Epithelial cell of prostate (primary cell): Measurements from ENCODE around the gene POU5F1.
"Not testable (repeated sequence)": the region's sequence is repeated elsewhere in the genome, so short reads cannot be mapped to it uniquely, and the experiment has no call there.

Experiments used
- DNase-seq: peaks from one replicate; pipeline ENCODE4 v3.0.0-alpha.2; 2011; ENCODE audit warnings: low read depth, low spot score
- H3K27ac ChIP-seq: fragments of 450-650 bp; 2 replicates; pipeline ENCODE4 v1.5.1; 2017; ENCODE audit warnings: mild to moderate bottlenecking

Gene POU5F1

DNA sequence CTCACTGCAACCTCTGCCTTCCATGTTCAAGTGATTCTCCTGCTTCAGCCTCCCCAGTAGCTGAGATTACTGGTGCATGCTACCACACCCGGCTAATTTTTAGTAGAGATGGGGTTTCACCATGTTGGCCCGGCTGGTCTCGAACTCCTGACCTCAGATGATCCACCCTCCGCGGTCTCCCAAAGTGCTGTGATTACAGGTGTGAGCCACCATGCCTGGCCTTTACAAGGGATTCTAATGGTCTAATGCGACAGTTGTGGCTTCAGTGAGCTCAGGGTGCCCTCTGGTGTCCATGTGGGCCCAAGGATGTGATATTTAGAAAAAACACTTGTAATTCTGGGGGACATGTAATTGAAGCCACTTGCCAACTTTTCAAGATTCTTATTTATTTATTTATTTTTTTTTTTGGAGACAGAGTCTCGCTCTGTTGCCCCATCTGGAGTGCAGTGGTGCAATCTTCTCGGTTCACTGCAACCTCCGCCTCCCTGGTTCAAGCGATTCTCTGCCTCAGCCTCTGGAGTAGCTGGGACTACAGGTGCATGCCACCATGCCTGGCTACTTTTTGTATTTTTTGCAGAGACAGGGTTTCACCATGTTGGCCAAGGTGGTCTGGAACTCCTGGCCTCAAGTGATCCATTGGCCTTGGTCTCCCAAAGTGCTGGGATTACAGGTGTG, 22.1 kb upstream of the POU5F1 start:
- DNase-seq, H3K27ac ChIP-seq: not testable (repeated sequence)

DNA sequence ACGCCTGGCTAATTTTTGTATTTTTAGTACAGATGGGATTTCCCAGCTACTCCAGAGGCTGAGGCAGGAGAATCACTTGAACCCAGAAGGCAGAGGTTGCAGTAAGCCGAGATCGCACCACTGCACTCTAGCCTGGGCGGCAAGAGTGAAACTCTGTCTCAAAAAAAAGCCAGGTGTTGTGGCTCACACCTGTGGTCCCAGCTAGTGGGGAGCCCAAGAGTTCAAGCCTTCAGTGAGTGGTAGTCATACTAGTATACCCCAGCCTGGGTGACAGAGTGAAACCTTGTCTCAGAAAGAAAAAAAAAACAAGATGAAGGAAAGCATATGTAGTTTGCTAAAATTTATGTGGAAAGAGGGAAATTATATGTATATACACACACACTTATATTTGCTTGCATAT, 20.0 kb upstream of the POU5F1 start:
- no peak for DNase-seq
- no peak overlapping the region for H3K27ac ChIP-seq

DNA sequence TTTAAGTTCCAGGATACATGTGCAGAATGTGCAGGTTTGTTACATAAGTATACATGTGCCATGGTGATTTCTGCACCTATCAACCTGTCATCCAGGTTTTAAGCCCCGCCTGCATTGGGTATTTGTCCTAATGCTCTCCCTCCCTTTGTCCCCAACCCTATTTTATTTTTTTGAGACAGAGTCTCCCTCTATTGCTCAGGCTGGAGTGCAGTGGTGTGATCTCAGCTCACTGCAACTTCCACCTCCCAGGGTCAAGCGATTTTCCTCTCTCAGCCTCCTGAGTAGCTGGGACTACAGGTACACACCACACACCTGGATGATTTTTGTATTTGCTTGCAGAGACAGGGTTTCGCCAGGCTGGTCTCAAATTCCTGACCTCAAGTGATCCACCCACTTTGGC, 18.7 kb upstream of the POU5F1 start:
- not testable (repeated sequence) for DNase-seq, H3K27ac ChIP-seq

DNA sequence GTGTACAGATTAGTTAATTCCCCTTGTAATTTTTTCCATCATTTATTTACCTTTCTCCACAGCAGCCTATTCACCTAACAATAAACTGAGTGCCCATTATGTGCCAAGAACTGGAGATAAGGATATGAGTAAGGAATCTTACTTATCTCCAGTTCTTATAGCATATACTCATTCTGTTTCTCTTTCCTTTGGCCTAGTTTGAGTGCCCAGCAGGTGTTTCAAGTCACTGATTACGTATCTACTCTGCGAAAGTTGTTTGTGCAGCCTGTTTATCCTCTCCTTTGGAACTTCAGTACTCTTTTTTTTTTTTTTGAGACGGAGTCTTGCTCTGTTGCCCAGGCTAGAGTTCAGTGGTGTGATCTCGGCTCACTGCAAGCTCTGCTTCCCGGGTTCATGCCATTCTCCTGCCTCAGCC, 17.3 kb upstream of the POU5F1 start:
- no peak for DNase-seq
- H3K27ac ChIP-seq, result no peak overlapping the region

DNA sequence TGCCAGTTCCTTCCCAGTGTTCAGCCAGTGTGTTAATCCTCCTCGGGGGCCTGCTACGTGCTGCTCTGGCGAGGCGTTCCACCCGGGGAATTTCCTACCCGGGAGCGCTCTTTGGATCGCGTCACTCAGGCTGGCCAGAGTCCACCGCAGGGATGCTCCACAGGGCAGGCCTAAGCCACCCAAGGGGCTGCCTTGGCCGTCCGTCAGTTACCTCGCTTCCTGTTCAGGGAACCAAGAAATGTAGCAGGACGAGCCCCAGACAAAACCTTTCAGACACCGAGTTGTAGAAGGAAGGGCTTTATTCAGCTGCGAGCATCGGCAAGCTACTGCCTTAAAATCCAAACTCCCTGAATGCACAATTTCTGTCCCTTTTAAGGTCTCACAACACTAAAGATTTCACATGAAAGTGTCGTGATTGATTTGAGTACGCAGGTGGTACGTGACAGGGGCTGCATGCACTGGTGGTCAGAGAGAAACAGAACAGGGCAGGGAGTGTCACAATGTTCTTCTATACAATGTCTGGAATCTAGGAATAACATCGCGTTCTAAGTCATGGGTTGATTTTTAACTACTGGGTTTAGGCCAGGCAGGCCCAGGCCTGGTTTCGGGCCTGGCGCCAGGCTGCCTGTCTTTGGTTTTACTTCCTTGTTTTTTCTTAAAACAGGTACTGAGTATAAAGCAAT, 15.7 kb upstream of the POU5F1 start:
- H3K27ac ChIP-seq, result peak overlapping the region; percentile 90
- DNase-seq, result no peak

DNA sequence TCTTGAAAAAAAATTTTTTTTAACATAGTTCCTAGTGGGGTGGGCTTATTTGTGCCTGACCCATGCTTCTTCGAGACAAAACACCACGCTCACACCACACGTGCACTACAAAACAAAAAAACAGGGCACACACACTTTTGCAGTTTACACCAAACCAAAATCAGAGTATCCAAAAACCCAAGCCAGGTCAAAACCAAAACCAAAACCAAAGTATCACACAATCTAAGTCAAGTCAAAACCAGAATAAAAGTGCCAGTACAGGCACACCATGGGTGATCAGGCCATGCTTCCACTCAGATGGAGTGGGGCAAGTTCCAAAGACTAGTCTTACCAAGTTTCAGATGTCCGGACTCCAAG, 15.2 kb upstream of the POU5F1 start:
- DNase-seq, result not testable (repeated sequence)
- peak overlapping the region; percentile 90 for H3K27ac ChIP-seq

DNA sequence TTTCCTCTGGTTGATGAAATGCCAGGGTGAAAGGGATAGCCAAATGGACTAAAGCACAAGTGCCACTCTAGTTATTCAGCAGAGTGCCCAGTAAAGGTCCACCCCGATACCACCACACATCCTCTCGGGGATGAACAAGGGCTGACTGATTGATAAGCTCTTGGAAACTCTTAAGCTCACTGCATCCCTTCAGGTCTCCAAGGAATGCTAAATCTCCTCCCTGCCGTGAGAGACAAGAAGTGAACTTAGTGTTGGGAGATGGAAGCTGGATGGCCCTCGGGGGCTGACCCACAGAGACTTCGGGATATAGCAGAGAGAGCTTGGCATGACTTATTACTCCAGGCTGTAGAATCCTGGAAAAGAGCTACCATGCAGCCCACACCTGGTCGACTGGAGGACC, 13.4 kb upstream of the POU5F1 start:
- H3K27ac ChIP-seq, DNase-seq: not testable (repeated sequence)

DNA sequence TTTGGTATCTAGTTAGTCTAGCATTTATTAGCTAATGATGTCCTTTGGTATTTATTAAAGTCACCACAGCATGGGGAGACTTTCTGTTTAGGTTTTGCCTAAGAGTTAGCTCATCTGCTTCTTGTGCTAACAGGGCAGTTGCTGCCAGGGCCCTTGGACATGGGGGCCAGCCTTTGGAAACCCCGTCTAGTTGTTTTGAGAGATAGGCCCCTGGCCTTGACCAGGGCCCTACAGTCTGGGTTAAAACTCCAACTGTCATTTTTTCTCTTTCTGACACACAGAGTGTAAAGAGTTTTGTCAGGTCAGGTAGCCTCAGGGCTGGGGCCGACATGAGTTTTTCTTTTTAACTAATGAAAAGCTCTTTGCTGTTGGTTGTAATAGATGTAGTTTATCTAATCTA, 12.8 kb upstream of the POU5F1 start:
- H3K27ac ChIP-seq, DNase-seq: not testable (repeated sequence)

DNA sequence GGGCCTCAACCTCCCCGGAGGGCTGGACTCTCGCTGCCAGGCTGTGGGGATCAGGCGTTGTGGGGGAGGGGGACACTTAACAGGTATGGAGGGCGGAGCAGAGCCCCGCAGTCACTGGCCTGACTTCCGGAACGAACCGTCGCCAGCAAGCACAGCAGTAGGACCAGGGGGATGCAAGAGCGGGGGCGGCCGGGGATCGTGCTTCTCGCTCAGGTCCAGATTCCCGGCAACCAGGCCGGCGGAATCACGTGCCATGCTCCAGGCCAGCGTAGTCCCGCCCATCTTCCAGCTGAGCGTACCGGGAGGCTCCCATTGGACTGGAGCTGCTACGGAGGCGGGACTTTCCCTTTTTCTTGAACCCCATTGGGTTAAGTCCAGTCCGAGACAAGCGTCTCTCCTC, 10.0 kb upstream of the POU5F1 start:
- DNase-seq, result no peak
- no peak overlapping the region for H3K27ac ChIP-seq

DNA sequence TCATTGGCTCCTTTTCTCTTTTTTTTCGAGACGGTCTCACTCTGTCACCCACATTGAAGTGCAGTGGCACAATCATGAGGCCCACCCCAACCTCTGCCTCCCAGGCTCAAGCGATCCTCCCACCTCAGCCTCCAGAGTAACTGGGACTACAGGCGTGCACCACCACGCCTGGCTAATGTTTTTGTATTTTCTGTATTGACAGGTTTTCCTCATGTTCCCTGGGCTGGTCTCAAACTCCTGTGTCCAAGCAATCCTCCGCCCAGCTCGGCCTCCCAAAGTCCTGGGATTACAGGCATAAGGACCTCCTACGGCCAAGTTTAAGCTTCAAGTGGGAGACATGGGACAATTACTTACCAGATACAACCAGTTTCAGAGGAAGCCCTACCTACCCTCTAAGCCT, 9.4 kb upstream of the POU5F1 start:
- H3K27ac ChIP-seq, result no peak overlapping the region
- no peak for DNase-seq

DNA sequence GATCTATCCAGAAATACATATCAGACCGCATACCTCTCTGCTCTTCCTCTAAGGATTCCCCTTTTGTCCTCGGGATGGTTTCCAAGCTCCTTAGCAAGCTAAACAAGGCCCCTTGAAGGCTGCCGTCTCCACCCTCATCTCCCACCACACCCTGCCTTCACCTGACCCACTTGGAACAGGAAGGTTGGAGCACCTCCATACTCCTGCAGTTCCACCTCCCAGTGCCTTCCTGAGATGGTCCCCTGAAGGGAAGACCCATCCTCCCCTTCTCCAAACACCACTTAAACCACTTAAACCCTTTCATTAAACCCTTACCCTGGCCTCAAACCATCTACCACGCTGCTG, 8.5 kb upstream of the POU5F1 start:
- H3K27ac ChIP-seq, result peak overlapping the region; percentile 35
- no peak for DNase-seq

DNA sequence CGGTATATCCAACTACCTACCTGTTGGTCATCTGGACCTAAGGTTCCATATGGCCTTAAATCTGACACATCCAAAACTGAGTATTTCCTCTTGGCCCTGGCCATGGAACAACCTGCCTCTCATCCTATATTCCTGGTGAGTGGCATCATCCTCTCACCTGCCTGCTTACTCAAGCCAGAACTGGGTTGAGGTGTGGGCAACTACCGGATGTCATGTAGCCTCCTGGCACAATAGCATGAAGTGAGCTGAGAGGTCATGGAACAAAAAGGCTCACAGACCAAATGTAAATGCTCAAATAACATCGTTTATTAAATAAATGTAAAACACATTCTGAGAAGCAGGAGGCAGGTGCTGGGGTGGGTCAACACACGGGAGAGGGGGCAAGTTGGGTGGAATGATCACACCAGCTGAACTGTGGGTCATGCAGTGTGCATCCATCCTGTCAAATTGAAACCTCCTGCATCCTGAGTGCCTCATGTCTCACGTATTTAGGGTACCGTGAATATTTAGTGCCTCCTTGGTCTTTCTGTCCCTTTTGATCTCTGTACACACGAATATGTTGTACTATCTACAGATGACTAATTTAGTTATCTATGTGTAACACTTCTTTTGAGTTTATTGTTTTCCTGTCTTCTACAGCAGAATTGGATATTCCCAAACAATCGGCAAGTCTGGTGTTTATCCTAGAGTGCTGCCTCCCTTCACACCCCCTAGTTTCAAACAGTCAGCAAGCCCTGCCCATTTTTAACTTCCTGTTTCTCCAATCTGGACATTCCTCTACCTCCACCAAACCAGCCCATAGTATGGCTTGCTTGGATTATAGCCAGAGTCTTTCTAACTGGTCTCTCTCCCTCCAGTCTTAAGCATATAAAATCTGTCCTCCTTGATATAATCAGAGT, 7.9 kb upstream of the POU5F1 start:
- H3K27ac ChIP-seq, result peak overlapping the region; percentile 35
- no peak for DNase-seq

DNA sequence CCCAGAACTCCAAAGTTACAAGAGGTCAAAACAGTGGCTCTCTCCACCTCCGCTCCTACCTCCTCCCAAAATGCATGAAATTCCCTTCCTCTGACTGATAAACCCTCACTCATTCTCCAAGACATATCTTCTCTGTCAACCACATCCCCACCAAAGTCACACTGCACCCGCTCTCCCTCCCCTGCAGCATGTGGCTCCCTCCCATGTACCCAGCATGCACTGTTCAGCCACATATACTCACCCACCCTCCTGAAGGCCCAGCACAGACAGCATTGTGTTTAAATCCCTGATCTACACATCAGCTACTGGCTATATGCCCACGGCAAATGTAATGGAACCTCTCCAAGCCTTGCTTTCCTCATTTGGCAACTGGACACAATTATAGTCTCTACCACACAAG, 5.5 kb upstream of the POU5F1 start:
- DNase-seq, result no peak

DNA sequence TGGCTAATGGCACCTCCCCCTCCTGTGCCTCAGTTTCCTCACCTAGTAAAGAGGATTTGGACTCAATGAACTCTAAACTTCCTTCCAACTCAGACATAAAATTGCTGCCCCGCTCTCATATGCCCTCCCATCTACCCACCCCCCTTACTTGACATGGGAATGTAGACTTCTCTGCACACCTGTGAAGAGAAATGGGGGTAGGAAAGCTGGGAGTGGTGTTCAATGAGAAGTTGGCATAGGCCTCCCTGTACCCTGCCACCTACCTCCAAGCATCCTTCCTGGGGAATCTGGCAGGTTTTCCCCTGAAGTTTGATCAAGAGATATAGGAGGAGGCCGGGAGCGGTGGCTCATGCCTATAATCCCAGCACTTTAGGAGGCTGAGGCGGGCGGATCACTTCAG, 3.9 kb upstream of the POU5F1 start:
- H3K27ac ChIP-seq, result no peak overlapping the region
- no peak for DNase-seq

More for the DNA sequence above, 5.5 kb upstream of the POU5F1 start:
- no peak overlapping the region for H3K27ac ChIP-seq

DNA sequence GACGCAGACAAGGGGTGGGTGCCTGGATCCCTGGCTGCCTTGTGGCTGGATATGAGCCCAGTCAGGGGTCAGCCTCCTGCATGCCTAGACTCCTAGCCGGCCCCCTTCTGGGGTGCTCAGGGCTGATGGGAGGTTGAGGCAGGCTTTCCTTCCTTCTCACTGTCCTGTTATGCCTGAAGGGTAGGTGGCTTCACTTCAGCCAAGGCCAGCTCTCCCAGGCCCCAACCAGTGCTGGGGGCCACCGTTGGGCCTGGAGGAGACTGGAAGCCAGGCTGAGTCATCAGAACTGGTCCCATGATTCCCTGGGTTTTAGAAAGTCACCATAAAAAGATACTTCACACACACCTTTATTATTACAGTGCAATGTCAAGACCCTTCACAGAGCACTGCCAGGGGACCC, 2.9 kb upstream of the POU5F1 start:
- DNase-seq, result no peak
- no peak overlapping the region for H3K27ac ChIP-seq

DNA sequence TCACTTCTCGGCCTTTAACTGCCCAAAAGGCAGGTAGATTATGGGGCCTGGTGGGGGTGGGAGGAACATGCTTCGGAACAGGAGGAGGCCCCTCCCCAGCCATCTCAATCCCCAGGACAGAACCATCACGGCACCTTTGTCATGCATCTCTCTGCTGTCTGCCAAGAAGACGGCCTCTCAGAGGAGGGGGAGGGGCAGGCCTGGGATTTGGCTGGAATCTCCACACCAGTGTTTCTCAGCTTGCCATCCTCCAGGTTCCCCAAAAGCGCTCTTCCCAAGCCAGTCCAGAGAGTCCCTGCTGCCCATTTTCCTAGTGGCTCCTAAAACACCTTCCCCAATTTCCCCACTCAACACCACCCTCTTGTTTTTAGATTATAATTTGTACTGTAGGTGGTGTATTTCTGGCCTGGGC, 2.5 kb upstream of the POU5F1 start:
- no peak for DNase-seq
- H3K27ac ChIP-seq, result no peak overlapping the region

DNA sequence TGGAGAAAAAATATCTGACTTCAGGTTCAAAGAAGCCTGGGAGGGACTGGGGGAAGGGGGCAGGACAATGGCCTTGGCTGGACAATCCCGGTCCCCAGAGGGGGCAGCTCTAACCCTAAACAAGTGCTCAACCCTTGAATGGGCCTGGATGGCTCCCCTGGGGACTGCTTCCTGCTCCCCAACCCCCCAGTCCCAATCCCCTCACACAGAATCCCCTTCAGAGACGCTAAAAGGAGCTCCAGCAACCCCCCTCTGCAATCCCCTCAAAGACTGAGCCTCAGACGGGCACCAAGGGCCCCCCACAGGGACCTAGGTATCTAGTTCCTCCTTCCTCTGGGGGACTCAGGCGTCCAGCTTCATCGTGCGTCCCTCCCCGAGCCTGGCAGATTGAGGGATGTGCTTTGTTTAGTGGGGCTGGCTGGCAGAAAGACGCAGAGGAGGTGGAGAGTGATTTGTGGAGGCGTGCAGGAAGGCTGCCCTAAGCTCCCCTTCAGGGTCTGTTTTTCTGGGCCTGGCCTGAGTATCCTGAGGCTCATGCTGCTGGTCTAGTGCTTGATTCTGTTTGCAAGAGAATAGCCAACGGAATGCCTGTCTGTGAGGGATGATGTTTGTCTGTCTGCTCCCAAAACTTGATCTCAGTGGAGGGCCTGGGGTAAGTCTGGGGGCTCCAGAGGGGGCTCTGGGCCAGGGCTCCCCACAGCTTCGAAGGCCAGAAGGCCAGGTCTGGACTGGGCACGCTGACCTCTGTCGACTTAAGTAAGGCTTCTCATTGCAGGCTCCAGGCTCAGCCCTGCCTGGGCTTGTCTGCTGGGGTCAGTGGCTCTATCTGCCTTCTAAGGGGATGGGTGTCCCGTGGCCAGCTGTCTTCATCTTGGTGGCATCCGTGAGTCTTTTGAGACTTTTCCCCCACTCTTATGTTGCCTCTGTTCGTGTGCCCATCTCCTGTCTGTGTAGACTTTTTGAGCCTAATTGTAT, 1.7 kb upstream of the POU5F1 start:
- DNase-seq, result no peak
- H3K27ac ChIP-seq, result no peak overlapping the region

DNA sequence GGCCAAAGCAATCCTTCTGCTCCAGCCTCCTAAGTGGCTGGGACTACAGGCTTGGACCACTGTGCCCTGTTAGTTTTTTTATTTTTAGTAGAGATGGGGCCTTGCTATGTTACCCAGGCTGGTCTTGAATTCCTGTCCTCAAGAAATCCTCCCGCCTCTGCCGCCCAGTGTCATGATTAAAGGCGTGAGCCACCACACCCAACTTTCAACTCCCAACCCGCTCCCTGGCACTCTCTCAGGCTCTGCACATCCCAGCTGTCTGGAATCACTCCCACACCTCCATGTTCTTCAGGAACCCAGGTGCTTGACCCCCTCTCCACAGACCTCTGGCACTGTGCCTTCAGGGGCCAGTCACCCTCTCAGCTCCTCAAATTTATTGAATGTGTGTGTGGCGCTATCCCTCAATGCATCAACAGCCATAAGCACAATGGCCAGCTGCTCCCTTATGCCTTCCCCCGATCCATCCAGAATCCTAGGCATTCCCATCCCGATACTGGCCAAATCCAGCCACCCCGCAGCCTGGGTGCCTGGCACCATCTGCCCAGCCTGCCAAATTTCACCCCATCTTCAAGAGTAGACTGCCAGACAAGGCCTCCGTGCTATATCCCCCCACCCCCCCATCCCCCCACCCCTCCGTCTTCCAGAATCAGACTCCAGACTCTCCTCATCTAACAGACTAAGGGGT, 647 bp upstream of the POU5F1 start:
- no peak overlapping the region for H3K27ac ChIP-seq
- DNase-seq, result no peak

DNA sequence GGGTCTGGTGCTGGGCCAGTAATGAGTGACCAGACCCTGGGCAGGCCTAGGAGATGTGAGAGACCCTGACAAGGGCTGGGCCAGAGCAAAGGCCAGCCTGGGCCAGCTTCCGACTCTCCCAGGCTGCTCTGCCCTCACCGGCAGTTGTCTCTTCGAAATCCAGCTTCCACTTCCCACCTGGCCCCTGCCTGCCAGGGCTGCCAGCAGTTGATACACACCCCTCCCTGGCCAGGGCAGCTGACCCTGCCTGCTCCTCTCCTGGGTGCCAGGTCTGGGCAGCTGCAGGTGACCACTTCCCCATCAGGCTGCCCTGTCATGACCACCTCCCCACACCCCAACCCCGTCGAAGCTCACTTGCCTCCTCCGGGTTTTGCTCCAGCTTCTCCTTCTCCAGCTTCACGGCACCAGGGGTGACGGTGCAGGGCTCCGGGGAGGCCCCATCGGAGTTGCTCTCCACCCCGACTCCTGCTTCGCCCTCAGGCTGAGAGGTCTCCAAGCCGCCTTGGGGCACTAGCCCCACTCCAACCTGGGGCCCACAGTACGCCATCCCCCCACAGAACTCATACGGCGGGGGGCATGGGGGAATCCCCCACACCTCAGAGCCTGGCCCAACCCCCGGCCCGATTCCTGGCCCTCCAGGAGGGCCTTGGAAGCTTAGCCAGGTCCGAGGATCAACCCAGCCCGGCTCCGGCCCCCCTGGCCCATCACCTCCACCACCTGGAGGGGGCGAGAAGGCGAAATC, 453 bp downstream of the POU5F1 start:
- not testable (repeated sequence) for DNase-seq

More for the DNA sequence above, 453 bp downstream of the POU5F1 start:
- H3K27ac ChIP-seq, result not testable (repeated sequence)
